Upper lobe of right lung (tissue), 1 donor: ENCODE measurements around the gene YJU2. TPM values are rescaled to one million over a fixed set of nuclear protein-coding genes. Genes with fewer than 3 reads are reported as not detected.
"Not testable (repeated sequence)": the region's sequence is repeated elsewhere in the genome, so short reads cannot be mapped to it uniquely, and the experiment has no call there.

Source experiments
- ATAC-seq: fragments of 200-7000 bp; cut with Tn5 transposase; one replicate; pipeline ENCODE4 v1.9.1; 2020; ENCODE audit warnings: mild to moderate bottlenecking, moderate library complexity
- DNase-seq: peaks from one replicate; pipeline ENCODE4 v3.0.0-alpha.2; 2020
- H3K27ac ChIP-seq: fragments of 200-600 bp; one replicate; pipeline ENCODE4 v1.8.0; 2022
- H3K27me3 ChIP-seq: fragments of 200-600 bp; one replicate; pipeline ENCODE4 v1.8.0; 2022; ENCODE audit warnings: mild to moderate bottlenecking
- H3K36me3 ChIP-seq: fragments of 200-600 bp; one replicate; pipeline ENCODE4 v1.8.0; 2022
- H3K4me1 ChIP-seq: fragments of 200-600 bp; one replicate; pipeline ENCODE4 v1.8.0; 2022
- H3K4me3 ChIP-seq: fragments of 200-600 bp; one replicate; pipeline ENCODE4 v1.8.0; 2022; ENCODE audit warnings: mild to moderate bottlenecking
- H3K9me3 ChIP-seq: fragments of 200-600 bp; one replicate; pipeline ENCODE4 v1.8.0; 2022
- CTCF ChIP-seq: fragments of 200-600 bp; IDR thresholded peaks from one replicate; pipeline ENCODE4 v1.8.0; 2022; ENCODE audit warnings: antibody characterized with exemption
- intact Hi-C: fragments of 100-400 bp; cut with DNase I; formaldehyde crosslinking; loops from one replicate; pipeline ENCODE4 v1.11.0; 2022
- total RNA-seq: library from RNA; stranded (reverse); fragmentation: NEBNext Ultra II Directional; extraction: Animal tissue kit (Norgen Biotek cat#: 25700); gene quantifications from one replicate; pipeline ENCODE4 v1.2.1, GENCODE V29; 2021
- donor health status: DM: no; HTN: yes; CAD: no; lungs with severe emphysema.

YJU2 gene
- total RNA-seq, 1 donor from 2014 or later, result 18.9 TPM

DNA sequence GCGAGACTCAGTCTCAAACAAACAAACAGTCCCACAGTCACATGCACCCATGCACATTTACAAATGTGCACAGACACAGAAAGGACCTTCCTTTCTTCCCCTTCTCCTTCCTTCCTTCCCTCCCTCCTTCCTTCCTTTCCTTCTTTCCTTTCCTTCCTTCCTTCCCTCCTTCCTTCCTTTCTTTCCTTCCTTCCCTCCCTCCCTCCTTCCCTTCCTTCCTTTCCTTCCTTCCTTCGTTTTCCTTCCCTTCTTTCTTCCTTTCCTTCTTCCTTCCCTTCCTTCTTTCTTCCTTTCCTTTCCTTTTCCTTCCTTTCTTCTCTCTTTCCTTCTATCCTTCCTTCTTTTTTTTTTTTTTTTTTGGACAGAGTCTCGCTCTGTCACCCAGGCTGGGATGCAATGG, 33.8 kb upstream of the YJU2 start:
- Histone ChIP-seq H3K36me3 (no peaks in the 10 kb centered on the region), H3K27ac (no peak overlapping the region), H3K27me3 (no peaks in the 10 kb centered on the region), H3K4me3 (no peak overlapping the region), H3K9me3 (no peaks in the 10 kb centered on the region), H3K4me1 (no peaks in the 10 kb centered on the region)
- intact Hi-C loops, result no loop called here
- no peak for DNase-seq
- ATAC-seq, result no peak
- no peak for TF ChIP-seq CTCF

DNA sequence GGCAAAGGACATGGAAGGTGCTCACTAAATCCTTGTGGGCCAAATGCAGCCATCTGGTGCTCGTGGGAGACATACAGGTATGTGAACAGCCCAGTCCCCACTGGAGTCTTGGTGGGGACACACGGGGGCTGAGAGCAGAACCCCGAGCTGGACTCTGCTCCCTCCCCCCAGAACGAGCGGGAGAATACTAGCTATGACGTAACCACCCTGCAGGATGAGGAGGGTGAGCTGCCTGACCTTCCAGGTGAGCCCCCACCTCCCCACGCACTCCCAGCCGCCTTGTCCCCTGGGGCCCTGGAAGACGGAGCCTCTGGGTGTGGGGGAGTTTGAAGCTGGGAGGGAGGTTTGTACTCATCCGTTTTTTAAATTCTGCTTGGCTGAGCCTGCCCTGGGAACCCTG, 31.1 kb upstream of the YJU2 start:
- H3K4me3 ChIP-seq, result no peak overlapping the region
- no peaks in the 10 kb centered on the region for H3K27me3 ChIP-seq
- no peak for TF ChIP-seq CTCF
- no peaks in the 10 kb centered on the region for H3K9me3 ChIP-seq
- DNase-seq, result no peak
- H3K4me1 ChIP-seq, result no peaks in the 10 kb centered on the region
- intact Hi-C loops, result no loop called here
- no peak overlapping the region for H3K27ac ChIP-seq
- ATAC-seq, result no peak
- H3K36me3 ChIP-seq, result no peaks in the 10 kb centered on the region

GRCh38 chr19:4216846-4217245, 30.0 kb upstream of the YJU2 start:
- no peak for TF ChIP-seq CTCF
- DNase-seq, result no peak
- Histone ChIP-seq H3K36me3 (no peaks in the 10 kb centered on the region), H3K27me3 (no peaks in the 10 kb centered on the region), H3K9me3 (no peaks in the 10 kb centered on the region), H3K4me3 (no peak overlapping the region), H3K27ac (no peak overlapping the region), H3K4me1 (no peaks in the 10 kb centered on the region)
- intact Hi-C loops, result no loop called here
- peak; percentile 14 for ATAC-seq

DNA sequence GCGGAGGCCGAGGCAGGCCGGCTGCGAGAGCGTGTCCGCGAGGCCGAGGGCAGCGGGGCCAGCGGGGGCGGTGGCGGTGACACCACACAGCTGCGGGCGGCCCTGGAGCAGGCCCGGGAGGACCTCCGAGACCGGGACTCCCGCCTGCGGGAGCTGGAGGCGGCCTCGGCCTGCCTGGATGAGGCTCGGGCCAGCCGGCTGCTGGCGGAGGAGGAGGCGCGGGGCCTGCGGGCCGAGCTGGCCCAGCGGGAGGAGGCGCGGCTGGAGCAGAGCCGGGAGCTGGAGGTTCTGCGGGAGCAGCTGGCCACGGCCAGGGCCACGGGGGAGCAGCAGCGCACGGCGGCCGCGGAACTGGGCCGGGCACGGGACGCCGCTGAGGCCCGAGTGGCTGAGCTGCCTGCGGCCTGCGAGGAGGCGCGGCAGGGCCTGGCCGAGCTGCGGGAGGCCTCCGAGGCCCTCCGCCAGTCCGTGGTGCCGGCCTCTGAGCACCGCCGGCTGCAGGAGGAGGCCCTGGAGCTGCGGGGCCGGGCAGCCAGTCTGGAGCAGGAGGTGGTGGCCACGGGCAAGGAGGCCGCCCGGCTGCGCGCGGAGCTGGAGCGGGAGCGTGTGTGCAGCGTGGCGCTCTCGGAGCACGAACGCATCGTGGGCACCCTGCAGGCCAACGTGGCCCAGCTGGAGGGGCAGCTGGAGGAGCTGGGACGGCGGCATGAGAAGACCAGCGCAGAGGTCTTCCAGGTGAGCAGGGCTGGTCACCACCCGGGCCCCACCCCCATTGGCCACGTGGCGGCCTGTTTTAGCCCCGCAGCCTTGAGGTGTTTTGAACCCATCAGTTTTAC, 29.2 kb upstream of the YJU2 start:
- DNase-seq (no peak), ATAC-seq (peak; percentile 28)
- no peak for TF ChIP-seq CTCF
- Histone ChIP-seq H3K9me3 (no peaks in the 10 kb centered on the region), H3K4me1 (no peaks in the 10 kb centered on the region), H3K27ac (no peak overlapping the region), H3K27me3 (no peaks in the 10 kb centered on the region), H3K4me3 (no peak overlapping the region), H3K36me3 (no peaks in the 10 kb centered on the region)
- intact Hi-C loops, result no loop called here

DNA sequence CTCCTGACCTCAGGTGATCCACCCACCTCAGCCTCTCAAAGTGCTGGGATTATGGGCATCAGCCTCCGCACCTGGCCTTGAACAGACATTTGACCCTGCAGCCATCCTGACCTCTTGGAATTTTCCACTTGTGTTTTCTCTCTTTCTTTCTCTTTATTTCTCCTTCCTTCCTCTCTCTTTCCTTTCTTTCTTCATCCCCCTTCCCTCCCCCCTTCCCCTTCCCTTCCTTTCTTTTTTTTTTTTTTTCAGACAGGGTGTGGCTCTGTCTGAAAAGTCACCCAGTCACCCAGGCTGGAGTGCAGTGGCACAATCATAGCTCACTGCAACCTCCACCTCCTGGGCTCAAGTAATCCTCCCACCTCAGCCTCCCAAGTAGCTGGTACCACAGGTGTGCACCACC, 28.4 kb upstream of the YJU2 start:
- H3K27ac ChIP-seq, H3K27me3 ChIP-seq, H3K9me3 ChIP-seq, H3K36me3 ChIP-seq, intact Hi-C loops, DNase-seq, H3K4me3 ChIP-seq, H3K4me1 ChIP-seq, ATAC-seq: not testable (repeated sequence)

- Histone ChIP-seq H3K27ac (no peak overlapping the region), H3K36me3 (no peaks in the 10 kb centered on the region), H3K4me1 (no peaks in the 10 kb centered on the region), H3K27me3 (no peaks in the 10 kb centered on the region), H3K9me3 (no peaks in the 10 kb centered on the region), H3K4me3 (no peak overlapping the region)
- DNase-seq, result no peak
- intact Hi-C loops, result no loop called here
- ATAC-seq, result no peak
- TF ChIP-seq CTCF, result no peak
Measured at GRCh38 chr19:4220188-4220587, 26.7 kb upstream of the YJU2 start.
